HG03175 (cell line): ENCODE data around the gene DNAAF9.
"Not testable (repeated sequence)": the region's sequence is repeated elsewhere in the genome, so short reads cannot be mapped to it uniquely, and the experiment has no call there.

ENCODE experiments used
- ATAC-seq: cut with Tn5 transposase; IDR thresholded peaks from one replicate; pipeline ENCODE4 v1.9.1; 2021; ENCODE audit warnings: mild to moderate bottlenecking, moderate library complexity; ENCODE audit not compliant: unreplicated experiment

DNAAF9 gene

DNA sequence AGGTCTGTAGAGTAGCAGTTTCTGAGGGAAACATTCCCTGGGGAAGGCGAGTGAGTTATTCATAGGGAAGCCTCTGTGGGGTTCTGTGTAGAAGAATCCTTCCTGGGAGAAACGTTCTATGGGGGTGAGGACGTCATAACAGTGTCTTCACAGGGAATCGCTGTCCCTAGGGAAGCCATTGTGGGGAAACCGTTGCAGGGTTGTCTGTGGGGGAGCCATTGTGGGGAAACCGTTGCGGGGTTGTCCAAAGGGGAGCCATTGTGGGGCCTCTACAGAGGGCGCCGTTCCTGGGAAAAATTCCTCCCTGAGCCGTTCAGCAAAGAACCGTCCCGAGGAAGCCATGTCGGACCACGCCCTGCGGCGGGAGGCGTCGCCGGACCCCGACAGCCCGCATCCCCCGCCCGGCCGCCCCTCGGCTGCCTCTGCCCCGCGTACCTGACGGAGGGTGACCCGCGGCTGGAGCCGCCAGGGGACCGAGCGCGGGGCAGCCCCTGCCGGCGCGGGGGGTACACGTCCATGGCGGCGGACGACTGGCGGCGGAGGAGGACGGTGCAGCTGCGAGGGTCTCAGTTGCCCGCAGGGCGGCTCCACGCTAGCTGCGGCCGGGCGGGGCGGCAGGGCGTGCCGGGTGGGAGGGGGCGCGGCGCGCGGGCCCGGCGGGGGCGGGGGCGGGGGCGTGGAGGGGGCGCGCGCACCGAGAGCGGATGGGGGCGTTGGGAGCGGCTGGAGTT, at the start of gene DNAAF9:
Gene DNAAF9 (minus strand): TSS at position 630 of the 731 bp plus-strand sequence. CDS start 112 bp downstream, at position 518.
- ATAC-seq, result peak; percentile 53

DNA sequence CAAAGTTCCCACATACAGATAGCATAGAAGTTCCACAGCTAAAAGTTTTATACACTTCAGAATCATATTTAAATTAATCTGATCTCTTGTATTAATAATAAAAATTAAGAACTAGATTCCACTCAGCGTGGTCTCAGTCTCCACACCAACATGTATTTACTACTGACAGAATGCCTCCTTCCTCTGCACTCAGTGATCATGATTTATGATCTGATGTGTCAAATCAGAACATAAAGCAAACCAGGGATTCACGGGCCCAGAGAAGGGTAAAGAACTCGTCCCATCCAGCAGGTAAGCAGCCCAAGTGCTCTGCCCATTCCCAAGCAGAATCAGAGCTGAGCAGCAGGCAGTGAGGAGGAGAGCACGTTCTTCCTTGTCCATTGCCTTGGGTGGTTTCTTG, 49.2 kb upstream of the DNAAF9 start:
- ATAC-seq, result no peak

- no peak for ATAC-seq
Measured at GRCh38 chr20:3454831-3455230, 47.4 kb upstream of the DNAAF9 start.

DNA sequence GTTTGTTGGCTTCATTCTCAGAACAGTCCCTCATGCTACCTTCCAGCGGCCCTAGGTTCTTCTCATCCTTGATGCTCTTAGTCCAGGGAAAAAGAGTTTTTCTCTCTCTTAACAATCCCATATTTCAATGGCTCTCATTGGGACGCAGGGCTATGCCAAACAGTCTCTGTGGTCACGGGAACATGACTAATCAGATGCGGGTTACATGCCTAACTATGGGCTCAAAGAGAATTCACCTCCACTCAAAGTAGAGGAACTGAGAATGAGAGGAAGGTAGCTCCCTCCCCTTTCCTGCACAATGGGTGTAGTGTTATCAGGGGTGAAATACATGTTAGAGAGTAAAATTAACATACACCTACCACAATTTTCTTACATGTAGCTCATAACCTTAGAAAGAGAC, 45.2 kb upstream of the DNAAF9 start:
- no peak for ATAC-seq

DNA sequence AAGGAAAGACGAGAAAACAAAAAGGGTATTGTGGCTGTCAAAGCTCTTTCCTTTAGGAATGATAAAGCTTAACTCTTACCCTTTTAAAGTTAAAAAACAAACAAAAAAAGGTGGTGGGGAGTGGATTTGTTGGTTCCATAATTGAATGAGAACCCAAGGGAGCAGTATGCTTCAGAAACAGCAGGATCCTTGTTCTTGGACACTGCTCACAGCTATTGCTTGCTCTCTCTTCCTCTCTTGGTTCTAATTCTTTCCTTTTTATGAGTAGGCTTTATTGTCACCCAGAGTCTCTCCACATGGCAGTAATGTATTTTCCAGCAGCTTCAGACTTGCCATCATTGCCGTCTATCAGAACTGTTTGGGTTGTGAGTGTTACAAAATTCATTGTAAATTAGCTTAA, 44.7 kb upstream of the DNAAF9 start:
- ATAC-seq, result no peak

- ATAC-seq, result no peak
Measured at GRCh38 chr20:3449319-3449718, 41.9 kb upstream of the DNAAF9 start.

GRCh38 chr20:3447321-3447720, 39.9 kb upstream of the DNAAF9 start:
- ATAC-seq, result no peak

GRCh38 chr20:3446779-3447178, 39.3 kb upstream of the DNAAF9 start:
- no peak for ATAC-seq

DNA sequence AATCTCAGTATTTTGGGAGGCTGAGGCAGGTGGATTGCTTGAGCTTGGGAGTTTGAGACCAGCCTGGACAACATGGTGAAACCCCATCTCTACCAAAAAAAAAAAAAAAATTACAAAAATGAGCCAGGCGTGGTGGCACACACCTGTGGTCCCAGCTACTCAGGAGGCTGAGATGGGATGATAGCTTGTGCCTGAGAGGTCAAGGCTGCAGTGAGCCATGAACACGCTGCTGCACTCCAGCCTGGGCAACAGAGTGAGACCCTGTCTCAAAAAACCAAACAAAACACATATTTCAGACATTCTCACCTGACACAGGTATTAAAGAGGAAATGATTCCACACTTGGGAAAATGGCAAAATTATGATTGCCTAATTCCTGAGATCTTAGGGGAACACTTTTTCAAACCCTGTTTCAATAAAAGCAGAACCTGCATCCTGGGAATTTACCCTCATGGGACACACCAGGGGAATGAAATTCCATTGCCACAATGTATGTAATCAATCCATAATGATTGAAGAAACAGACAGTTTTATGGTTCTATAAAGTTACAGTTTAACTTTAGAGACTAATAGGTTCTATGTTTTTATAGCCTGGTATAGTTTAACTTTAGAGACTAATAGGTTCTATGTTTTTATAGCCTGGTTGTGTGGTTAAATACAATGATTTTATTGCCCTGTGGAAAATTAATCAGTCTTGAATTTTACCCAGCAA, 29.6 kb upstream of the DNAAF9 start:
- ATAC-seq, result no peak

- ATAC-seq, result no peak
Measured at GRCh38 chr20:3434232-3434631, 26.8 kb upstream of the DNAAF9 start.

DNA sequence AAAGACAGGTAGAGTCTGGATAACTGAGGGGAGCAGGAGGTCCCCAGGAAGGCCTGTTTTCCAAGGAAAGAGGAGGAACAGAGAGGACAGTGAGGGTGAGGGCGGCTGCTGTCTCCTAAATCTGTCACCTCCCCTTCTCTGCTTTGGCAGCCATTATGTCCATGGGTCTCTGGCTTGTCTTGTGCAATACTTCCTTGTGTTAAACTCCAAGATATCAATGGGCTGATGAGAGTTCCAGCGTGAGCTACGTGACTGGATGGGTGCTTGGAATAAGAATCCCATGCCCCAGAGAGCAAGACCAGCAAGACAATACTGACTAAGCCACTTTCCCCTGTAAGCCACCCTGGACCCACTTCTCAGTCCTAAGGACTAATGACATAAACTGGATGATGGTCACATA, 26.3 kb upstream of the DNAAF9 start:
- ATAC-seq, result no peak

- ATAC-seq, result no peak
Measured at GRCh38 chr20:3432844-3433243, 25.4 kb upstream of the DNAAF9 start.

GRCh38 chr20:3431109-3431508, 23.6 kb upstream of the DNAAF9 start:
- ATAC-seq, result no peak

- peak; percentile 94 for ATAC-seq
Measured at GRCh38 chr20:3430376-3431069, 23.1 kb upstream of the DNAAF9 start.

DNA sequence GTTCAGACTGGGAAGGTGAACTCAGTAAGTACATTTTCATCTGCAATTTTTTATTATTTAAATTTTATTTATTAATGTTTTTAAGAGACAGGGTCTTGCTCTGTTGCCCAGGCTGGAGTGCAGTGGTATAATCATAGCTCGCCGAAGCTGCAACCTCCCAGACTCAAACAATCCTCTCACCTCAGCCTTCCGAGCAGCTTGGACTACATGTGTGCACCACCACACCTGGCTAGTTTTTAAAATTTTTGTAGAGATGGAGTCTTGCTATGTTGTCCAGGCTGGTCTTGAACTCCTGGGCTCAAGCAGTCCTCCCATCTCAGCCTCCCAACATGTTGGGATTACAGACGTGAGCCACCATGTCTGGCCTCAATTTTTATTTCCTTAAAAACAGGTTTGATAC, 19.3 kb upstream of the DNAAF9 start:
- not testable (repeated sequence) for ATAC-seq

DNA sequence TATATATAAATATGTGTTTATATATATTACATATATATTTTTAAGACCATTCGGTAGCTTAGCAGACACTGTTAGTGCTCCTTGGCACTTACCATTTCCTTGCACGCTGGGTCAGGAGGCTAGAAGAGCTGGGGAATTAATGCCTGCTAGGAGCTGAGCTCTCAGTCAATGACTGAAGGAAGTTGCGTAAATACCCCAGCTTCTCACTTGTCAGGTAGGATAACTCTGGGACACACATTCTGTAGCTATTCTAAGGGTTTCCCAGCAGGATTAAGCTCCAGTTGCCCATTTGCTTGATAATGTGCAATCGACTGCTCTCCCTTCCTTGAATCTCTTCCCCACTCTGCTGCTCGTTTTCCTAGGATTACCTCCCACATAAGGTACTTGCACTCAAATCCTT, 15.7 kb upstream of the DNAAF9 start:
- no peak for ATAC-seq

DNA sequence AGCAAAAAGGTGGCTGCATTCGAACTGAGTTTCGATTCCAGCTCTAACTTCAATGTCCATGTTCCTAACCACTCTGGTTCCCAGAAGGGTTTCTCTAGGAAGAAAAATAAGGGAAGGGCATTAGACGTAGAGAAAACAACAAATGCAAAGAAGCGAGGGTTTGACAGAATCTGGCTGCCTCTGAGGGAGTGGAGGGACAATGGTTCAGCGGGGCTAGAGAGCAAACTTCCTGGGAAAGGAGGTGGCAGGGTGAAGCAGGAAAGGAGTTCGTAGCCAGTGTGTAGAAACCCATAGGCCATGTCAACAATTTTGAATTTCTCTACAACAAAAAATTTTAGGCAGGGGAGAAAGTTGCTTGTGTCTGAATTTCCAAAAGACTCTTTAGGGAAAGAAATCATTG, 14.5 kb upstream of the DNAAF9 start:
- no peak for ATAC-seq

DNA sequence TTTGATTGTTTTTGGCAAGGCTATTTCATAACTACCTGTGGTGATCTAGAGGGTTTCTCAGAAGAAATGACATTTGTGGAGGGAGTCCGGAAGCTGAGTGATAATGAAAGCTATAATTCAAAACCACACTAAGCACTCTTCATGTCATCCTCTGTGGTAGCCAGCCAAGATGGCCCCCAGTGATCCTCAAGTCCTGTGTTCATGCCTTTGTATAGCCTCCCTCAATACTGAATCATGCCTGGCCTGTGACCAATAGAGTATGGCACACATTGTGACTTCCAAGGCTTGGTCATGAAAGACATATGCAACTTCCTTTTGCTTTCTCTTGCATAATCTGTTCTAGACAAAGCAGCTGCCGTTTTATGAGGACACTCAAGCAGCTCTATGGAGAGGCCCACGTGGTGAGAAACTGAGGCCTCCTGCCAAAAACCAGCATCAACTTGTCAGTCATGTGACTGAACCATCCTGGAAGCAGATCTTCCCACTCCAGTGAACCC, 12.8 kb upstream of the DNAAF9 start:
- ATAC-seq, result peak; percentile 97

DNA sequence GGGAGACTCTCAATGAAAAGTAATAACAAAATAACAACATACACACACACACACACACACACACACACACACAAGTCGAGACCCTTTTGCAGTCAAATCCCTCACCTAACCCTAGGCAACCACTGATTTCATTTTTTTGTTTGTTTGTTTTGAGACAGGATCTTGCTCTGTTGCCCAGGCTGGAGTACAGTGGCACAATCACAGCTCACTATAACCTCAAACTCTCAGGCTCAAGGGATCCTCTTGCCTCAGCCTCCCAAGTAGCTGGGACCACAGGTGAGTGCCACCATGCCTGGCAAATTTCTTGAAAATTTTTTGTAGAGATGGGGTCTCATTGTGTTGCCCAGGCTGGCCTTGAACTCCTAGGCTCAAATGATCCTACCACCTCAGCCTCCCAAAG, 10.7 kb upstream of the DNAAF9 start:
- ATAC-seq, result not testable (repeated sequence)

- ATAC-seq, result no peak
Measured at GRCh38 chr20:3414122-3414521, 6.7 kb upstream of the DNAAF9 start.

DNA sequence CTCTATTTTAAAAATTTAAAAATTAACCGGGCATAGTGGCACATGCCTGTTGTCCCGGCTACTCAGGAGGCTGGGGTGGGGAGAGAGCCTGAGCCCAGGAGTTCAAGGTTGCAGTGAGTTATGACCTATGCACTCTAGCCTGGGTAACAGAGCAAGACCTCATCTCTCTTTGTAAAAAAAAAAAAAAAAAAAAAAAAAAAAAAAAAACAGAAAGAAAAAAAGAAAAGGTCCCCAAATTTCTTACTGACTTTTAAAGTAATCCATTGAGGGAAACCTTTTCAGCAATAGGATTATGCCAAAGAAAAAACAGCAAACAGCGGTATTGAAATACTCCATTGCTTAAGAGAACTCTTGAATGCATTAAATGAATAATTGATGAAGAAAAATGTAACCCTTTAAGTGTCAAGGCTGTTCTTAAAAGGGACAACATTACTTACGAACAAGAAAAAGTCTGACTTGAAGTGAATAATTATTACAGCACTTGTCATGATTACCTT, 6.0 kb upstream of the DNAAF9 start:
- no peak for ATAC-seq
